Neural progenitor cell (in vitro differentiated cells): ENCODE results near the gene TP53BP2. TPM values are rescaled to one million over a fixed set of nuclear protein-coding genes. Genes with fewer than 3 reads are reported as not detected.

ENCODE experiments used
- DNase-seq: peaks from one replicate; pipeline ENCODE4 v3.0.0-alpha.2; 2016; ENCODE audit warnings: low spot score
- H2AFZ ChIP-seq: fragments of 200-600 bp; sonication (generic); replicated peaks from 2 replicates; pipeline ENCODE4 v1.6.1; 2016; ENCODE audit warnings: antibody characterized with exemption
- H3F3A ChIP-seq: fragments of 200-600 bp; sonication (generic); 2 replicates; pipeline ENCODE4 v1.6.1; 2016; ENCODE audit warnings: antibody characterized with exemption, low read depth
- H3K27ac ChIP-seq: fragments of 200-600 bp; sonication (generic); 2 replicates; pipeline ENCODE4 v1.5.1; 2016; ENCODE audit warnings: mild to moderate bottlenecking
- H3K27me3 ChIP-seq: fragments of 200-600 bp; sonication (generic); 2 replicates; pipeline ENCODE4 v1.6.1; 2016; ENCODE audit warnings: mild to moderate bottlenecking, moderate library complexity
- H3K36me3 ChIP-seq: fragments of 200-600 bp; sonication (generic); 2 replicates; pipeline ENCODE4 v1.5.1; 2016
- H3K4me1 ChIP-seq: fragments of 200-600 bp; sonication (generic); 2 replicates; pipeline ENCODE4 v1.6.1; 2016; ENCODE audit warnings: mixed run types
- H3K4me2 ChIP-seq: fragments of 200-600 bp; sonication (generic); 2 replicates; pipeline ENCODE4 v1.6.1; 2016
- H3K4me3 ChIP-seq: fragments of 200-600 bp; sonication (generic); 2 replicates; pipeline ENCODE4 v1.5.1; 2016
- H3K79me2 ChIP-seq: fragments of 200-600 bp; sonication (generic); 2 replicates; pipeline ENCODE4 v1.6.1; 2016; ENCODE audit warnings: low read depth
- H3K9ac ChIP-seq: fragments of 200-600 bp; sonication (generic); 2 replicates; pipeline ENCODE4 v1.6.1; 2016
- H3K9me3 ChIP-seq: fragments of 200-600 bp; sonication (generic); 2 replicates; pipeline ENCODE4 v1.5.1; 2016; ENCODE audit warnings: low read depth
- H4K20me1 ChIP-seq: fragments of 200-600 bp; sonication (generic); 2 replicates; pipeline ENCODE4 v1.6.1; 2016; ENCODE audit warnings: low read depth
- H3K27ac Mint-ChIP-seq: 3 replicates; pipeline ENCODE4 v1.8.0; 2021; ENCODE audit warnings: mixed read lengths
- H3K27me3 Mint-ChIP-seq: 2 replicates; pipeline ENCODE4 v1.8.0; 2022; ENCODE audit warnings: low read depth, mild to moderate bottlenecking, inconsistent platforms, moderate library complexity, mixed read lengths; ENCODE audit not compliant: insufficient read depth
- H3K36me3 Mint-ChIP-seq: 3 replicates; pipeline ENCODE4 v1.8.0; 2021; ENCODE audit warnings: mixed read lengths
- H3K4me1 Mint-ChIP-seq: 3 replicates; pipeline ENCODE4 v1.8.0; 2021; ENCODE audit warnings: mixed read lengths
- H3K4me3 Mint-ChIP-seq: 3 replicates; pipeline ENCODE4 v1.8.0; 2021; ENCODE audit warnings: mild to moderate bottlenecking, moderate library complexity, mixed read lengths
- H3K9me3 Mint-ChIP-seq: 3 replicates; pipeline ENCODE4 v1.8.0; 2020; ENCODE audit warnings: mixed read lengths
- EZH2 ChIP-seq: fragments of 200-600 bp; sonication (generic); IDR thresholded peaks from 2 replicates; pipeline ENCODE4 v1.6.1; 2017; ENCODE audit warnings: antibody characterized with exemption, mild to moderate bottlenecking, moderate library complexity
- EZH2phosphoT487 ChIP-seq: fragments of 200-600 bp; sonication (generic); IDR thresholded peaks from 2 replicates; pipeline ENCODE4 v1.6.1; 2017; ENCODE audit warnings: antibody characterized with exemption
- total RNA-seq: library from RNA; depleted of rRNA; stranded (reverse); fragments of >200 nt; gene quantifications from 2 replicates; pipeline ENCODE4 v1.2.3, GENCODE V29; 2015; ENCODE audit warnings: low replicate concordance
- TF ChIP-seq, protein P1 (sequence below): fragments of 200-600 bp; sonication (generic); IDR thresholded peaks from 2 replicates; pipeline ENCODE4 v1.5.1; 2017; ENCODE audit warnings: antibody characterized with exemption, mild to moderate bottlenecking

Gene TP53BP2
- total RNA-seq, 1 donor from 2014 or later = 56.3 TPM

GRCh38 chr1:223776826-223777454 lies 68.8 kb downstream of the TP53BP2 start:
- no peak for DNase-seq
- TF ChIP-seq, protein P1, sequence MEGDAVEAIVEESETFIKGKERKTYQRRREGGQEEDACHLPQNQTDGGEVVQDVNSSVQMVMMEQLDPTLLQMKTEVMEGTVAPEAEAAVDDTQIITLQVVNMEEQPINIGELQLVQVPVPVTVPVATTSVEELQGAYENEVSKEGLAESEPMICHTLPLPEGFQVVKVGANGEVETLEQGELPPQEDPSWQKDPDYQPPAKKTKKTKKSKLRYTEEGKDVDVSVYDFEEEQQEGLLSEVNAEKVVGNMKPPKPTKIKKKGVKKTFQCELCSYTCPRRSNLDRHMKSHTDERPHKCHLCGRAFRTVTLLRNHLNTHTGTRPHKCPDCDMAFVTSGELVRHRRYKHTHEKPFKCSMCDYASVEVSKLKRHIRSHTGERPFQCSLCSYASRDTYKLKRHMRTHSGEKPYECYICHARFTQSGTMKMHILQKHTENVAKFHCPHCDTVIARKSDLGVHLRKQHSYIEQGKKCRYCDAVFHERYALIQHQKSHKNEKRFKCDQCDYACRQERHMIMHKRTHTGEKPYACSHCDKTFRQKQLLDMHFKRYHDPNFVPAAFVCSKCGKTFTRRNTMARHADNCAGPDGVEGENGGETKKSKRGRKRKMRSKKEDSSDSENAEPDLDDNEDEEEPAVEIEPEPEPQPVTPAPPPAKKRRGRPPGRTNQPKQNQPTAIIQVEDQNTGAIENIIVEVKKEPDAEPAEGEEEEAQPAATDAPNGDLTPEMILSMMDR = no peak
- TF ChIP-seq EZH2 (no peak), EZH2phosphoT487 (no peak)
- no peak overlapping the region for H3K27ac ChIP-seq
- no peaks in the 10 kb centered on the region for H3K9me3 ChIP-seq
- peaks cover 10% of the 10 kb centered on the region for H4K20me1 ChIP-seq
- no peak overlapping the region for H3K4me3 Mint-ChIP-seq
- H3K4me2 ChIP-seq = no peak overlapping the region
- H3F3A ChIP-seq = peaks cover 19% of the 10 kb centered on the region
- peaks cover 52% of the 10 kb centered on the region for H3K36me3 Mint-ChIP-seq
- peaks cover 20% of the 10 kb centered on the region for H3K36me3 ChIP-seq
- H3K27me3 ChIP-seq = no peaks in the 10 kb centered on the region
- H3K27ac Mint-ChIP-seq = peak overlapping the region; percentile 26
- H3K9ac ChIP-seq = no peak overlapping the region
- peaks cover 12% of the 10 kb centered on the region for H3K4me1 ChIP-seq
- H3K79me2 ChIP-seq = no peaks in the 10 kb centered on the region
- H3K9me3 Mint-ChIP-seq = no peaks in the 10 kb centered on the region
- H3K27me3 Mint-ChIP-seq = no peaks in the 10 kb centered on the region
- peaks cover 28% of the 10 kb centered on the region for H3K4me1 Mint-ChIP-seq
- no peak overlapping the region for H3K4me3 ChIP-seq
- no peak overlapping the region for H2AFZ ChIP-seq

- H3K9ac ChIP-seq = no peak overlapping the region
These were observed 69.5 kb downstream of the TP53BP2 start for GRCh38 chr1:223776075-223776814.

GRCh38 chr1:223775711-223776074 lies 70.1 kb downstream of the TP53BP2 start:
- Histone ChIP-seq H3K27me3 (no peaks in the 10 kb centered on the region), H3K9ac (no peak overlapping the region), H4K20me1 (no peaks in the 10 kb centered on the region), H3K4me3 (no peak overlapping the region), H3F3A (peaks cover 16% of the 10 kb centered on the region), H3K79me2 (no peaks in the 10 kb centered on the region), H2AFZ (no peak overlapping the region), H3K4me1 (peaks cover 13% of the 10 kb centered on the region), H3K27ac (no peak overlapping the region), H3K36me3 (peaks cover 16% of the 10 kb centered on the region), H3K4me2 (no peak overlapping the region), H3K9me3 (no peaks in the 10 kb centered on the region)
- peaks cover 60% of the 10 kb centered on the region for H3K36me3 Mint-ChIP-seq
- TF ChIP-seq, protein P1 = no peak
- TF ChIP-seq EZH2 (no peak), EZH2phosphoT487 (no peak)
- H3K9me3 Mint-ChIP-seq = no peaks in the 10 kb centered on the region
- H3K27ac Mint-ChIP-seq = no peak overlapping the region
- H3K4me3 Mint-ChIP-seq = no peak overlapping the region
- no peak for DNase-seq
- H3K4me1 Mint-ChIP-seq = peaks cover 26% of the 10 kb centered on the region
- H3K27me3 Mint-ChIP-seq = no peaks in the 10 kb centered on the region

More at GRCh38 chr1:223776075-223776814, 69.5 kb downstream of the TP53BP2 start:
- Histone ChIP-seq H4K20me1 (peaks cover 3% of the 10 kb centered on the region), H3K4me3 (no peak overlapping the region), H3K27me3 (no peaks in the 10 kb centered on the region), H3K4me1 (peaks cover 13% of the 10 kb centered on the region), H3K79me2 (no peaks in the 10 kb centered on the region), H2AFZ (no peak overlapping the region), H3K36me3 (peaks cover 16% of the 10 kb centered on the region), H3F3A (peaks cover 16% of the 10 kb centered on the region), H3K27ac (no peak overlapping the region), H3K4me2 (no peak overlapping the region), H3K9me3 (no peaks in the 10 kb centered on the region)
- H3K27me3 Mint-ChIP-seq = no peaks in the 10 kb centered on the region
- no peak overlapping the region for H3K27ac Mint-ChIP-seq
- no peak for TF ChIP-seq EZH2phosphoT487
- TF ChIP-seq EZH2 = no peak
- TF ChIP-seq, protein P1 = no peak
- no peak for DNase-seq
- peaks cover 29% of the 10 kb centered on the region for H3K4me1 Mint-ChIP-seq
- H3K4me3 Mint-ChIP-seq = no peak overlapping the region
- no peaks in the 10 kb centered on the region for H3K9me3 Mint-ChIP-seq
- peaks cover 57% of the 10 kb centered on the region for H3K36me3 Mint-ChIP-seq
